Fibroblast of pulmonary artery (primary cell): ENCODE measurements around the gene PPP1R13B.

ENCODE experiments used
- DNase-seq: peaks from one replicate; pipeline ENCODE4 v3.0.0-alpha.2; 2010; ENCODE audit warnings: low read depth
- H3K4me3 ChIP-seq: replicated peaks from 2 replicates; pipeline ENCODE4 v1.5.1; 2011; ENCODE audit warnings: low read depth, mild to moderate bottlenecking, control low read depth, low read length, moderate library complexity
- TF ChIP-seq, protein P1 (sequence below): IDR thresholded peaks from 2 replicates; pipeline ENCODE4 v1.5.1; 2011; ENCODE audit warnings: mild to moderate bottlenecking, control low read depth, low read length, inconsistent platforms; ENCODE audit errors: missing control alignments

Gene PPP1R13B

DNA sequence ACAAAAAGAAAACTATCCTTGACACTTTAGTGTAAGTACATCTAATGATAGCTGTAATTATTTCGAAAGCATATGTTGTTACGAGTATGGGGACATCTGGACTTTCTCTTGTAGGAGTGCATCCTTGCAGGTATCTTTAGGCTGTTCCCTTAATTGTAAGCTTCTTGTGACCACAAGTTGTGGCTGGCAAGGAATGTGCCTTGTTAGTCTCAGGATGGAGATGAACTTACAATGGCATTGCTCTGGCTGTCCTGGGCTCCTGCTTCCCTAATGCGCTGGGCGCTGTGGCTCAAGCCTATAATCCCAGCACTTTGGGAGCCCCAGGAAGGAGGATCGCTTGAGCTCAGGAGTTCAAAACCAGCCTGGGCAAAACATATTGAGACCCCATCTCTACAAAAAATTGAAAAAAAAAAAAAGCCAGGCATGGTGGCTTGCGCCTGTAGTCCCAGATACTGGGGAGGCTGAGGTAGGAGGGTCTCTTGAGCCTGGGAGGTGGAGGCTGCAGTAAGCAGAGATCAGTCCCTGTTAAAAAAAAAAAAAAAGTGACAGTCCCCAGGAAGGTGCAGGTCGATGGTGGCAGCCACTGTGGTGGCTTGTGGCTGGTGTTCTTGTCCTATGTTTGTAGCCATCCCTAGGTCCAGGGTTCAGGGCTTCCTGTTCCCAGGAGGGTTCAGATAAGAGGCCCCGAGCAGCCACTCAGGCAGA is 23.7 kb upstream of the PPP1R13B start:
- TF ChIP-seq, protein P1, sequence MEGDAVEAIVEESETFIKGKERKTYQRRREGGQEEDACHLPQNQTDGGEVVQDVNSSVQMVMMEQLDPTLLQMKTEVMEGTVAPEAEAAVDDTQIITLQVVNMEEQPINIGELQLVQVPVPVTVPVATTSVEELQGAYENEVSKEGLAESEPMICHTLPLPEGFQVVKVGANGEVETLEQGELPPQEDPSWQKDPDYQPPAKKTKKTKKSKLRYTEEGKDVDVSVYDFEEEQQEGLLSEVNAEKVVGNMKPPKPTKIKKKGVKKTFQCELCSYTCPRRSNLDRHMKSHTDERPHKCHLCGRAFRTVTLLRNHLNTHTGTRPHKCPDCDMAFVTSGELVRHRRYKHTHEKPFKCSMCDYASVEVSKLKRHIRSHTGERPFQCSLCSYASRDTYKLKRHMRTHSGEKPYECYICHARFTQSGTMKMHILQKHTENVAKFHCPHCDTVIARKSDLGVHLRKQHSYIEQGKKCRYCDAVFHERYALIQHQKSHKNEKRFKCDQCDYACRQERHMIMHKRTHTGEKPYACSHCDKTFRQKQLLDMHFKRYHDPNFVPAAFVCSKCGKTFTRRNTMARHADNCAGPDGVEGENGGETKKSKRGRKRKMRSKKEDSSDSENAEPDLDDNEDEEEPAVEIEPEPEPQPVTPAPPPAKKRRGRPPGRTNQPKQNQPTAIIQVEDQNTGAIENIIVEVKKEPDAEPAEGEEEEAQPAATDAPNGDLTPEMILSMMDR = no peak
- no peak overlapping the region for H3K4me3 ChIP-seq
- no peak for DNase-seq

DNA sequence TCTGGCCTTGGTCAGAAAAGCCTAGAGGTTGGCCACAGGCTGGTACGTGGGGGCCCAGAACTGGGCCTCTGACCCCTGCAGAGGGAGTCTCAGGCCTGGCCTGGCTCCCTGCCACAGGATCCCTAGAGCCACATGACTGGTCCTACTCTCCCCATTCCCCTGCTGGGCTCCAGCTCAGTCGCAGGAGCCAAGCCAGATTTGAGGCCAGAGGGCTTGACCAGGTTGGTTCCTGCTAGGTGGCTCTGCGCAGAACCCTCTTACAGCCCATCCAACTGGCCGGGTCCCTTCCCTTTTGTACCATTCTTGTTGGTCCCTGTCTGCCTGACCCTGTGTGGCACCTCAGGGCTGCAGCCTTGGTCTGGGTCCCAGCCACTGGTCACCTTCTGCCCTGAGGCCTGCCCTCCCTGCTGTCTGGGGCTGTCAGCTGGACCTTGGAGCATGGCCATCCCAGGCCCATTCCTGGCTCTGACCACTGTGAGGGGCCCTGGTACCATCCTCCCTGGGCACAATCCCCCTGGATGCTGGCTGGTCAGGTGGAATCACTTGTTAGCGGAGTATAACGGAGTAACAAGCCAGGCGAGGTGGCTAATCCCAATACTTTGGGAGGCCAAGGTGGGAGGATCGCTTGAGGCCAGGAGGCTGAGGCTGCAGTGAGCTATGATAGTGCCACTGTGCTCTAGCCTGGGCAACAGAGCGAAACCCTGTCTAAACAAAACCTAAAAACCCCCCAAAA is 22.9 kb upstream of the PPP1R13B start:
- no peak overlapping the region for H3K4me3 ChIP-seq
- DNase-seq = no peak
- TF ChIP-seq, protein P1 = no peak

- no peak for DNase-seq
- TF ChIP-seq, protein P1 = no peak
- no peak overlapping the region for H3K4me3 ChIP-seq
Observed at GRCh38 chr14:103869406-103870143, 22.2 kb upstream of the PPP1R13B start.

DNA sequence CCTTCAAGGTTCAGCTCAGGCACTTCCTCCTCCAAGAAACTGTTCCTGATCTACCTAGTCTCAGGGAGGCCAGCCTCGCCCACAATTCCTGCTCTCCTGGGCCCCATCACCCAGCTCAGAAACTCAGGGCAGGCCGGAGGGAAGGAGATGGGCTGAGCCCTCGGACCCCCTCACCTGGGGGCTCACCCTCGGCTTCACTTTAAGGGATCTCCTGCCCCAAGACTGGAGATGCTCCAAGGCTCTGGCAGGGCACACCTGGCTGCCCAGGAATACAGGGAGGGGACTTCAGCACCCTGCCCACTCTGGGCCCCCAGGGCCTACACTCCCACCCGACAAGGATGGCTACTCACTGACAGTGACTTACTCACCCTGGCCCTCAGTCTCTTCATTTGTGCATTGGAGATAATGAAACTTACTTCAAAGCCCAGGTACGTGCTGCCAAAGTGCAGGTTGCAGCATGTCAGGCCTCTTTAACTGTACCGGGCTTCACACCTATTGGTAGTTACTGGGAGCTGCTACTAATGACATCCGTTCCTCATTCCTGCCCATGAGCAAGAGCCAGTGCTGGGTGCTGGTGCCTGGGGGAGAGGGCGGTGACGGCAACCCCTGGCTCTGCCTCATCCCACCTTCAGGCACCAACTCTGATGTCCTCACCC is 21.0 kb upstream of the PPP1R13B start:
- no peak for DNase-seq
- TF ChIP-seq, protein P1 = no peak

DNA sequence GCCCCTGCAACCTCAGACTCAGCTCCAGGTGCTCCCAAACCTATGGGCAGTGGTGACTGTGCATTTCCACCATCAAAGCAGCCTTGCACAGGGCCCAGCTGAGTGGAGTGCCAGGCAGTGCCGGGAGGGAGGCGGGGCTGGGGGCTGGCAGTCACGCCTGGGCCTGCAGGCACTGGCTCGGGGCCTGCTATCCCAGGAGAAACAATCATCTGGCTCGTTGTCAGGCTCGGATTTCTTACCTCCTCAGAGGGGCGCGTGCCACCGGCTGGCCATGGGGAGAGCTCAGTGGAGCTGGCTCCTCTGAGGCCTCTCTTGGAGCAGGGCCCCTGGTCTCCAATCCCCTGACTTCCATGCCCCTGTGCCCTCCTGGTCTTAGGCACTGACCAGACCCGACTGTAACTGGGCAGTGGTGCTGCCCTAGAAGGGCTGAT is 20.2 kb upstream of the PPP1R13B start:
- no peak for DNase-seq
- no peak overlapping the region for H3K4me3 ChIP-seq
- TF ChIP-seq, protein P1 = no peak

More for the DNA sequence above, 21.0 kb upstream of the PPP1R13B start:
- H3K4me3 ChIP-seq = no peak overlapping the region

- TF ChIP-seq, protein P1 = no peak
- no peak for DNase-seq
- no peak overlapping the region for H3K4me3 ChIP-seq
Observed at GRCh38 chr14:103867020-103867419, 19.6 kb upstream of the PPP1R13B start.
